ENCODE results near the gene ICAM4. TPM values are rescaled to one million over a fixed set of nuclear protein-coding genes. Genes with fewer than 3 reads are reported as not detected.

ICAM4 gene
- total RNA-seq, 4 donors from 2014 or later: 0.47 TPM; not detected in 3

DNA sequence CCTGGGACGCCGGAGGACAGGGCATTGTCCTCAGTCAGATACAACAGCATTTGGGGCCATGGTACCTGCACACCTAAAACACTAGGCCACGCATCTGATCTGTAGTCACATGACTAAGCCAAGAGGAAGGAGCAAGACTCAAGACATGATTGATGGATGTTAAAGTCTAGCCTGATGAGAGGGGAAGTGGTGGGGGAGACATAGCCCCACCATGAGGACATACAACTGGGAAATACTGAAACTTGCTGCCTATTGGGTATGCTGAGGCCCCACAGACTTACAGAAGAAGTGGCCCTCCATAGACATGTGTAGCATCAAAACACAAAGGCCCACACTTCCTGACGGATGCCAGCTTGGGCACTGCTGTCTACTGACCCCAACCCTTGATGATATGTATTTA is 1.4 kb upstream of the ICAM4 start:
- peaks cover 0 to 37% (median 23%) of the 10 kb centered on the region in 3 donors for H3K4me1 ChIP-seq
- peaks cover 0 to 26% of the 10 kb centered on the region in 2 donors for H3K36me3 ChIP-seq
- ATAC-seq: no peak
- no peak overlapping the region for H3K27ac ChIP-seq
- 85 to 96% methylated on average over 2 to 4 of the region's 4 CpGs for WGBS, 2 donors (ENCODE audit: low coverage in 1 of 2)
- no peaks in the 10 kb centered on the region for H3K9me3 ChIP-seq
- peaks cover 70% of the 10 kb centered on the region for H3K27me3 ChIP-seq
- H3K4me3 ChIP-seq: no peak overlapping the region
- TF ChIP-seq POLR2A (IDR thresholded peaks at IDR 0.05): no peak
- TF ChIP-seq EP300 (IDR thresholded peaks at IDR 0.05): no peak
- no peak for TF ChIP-seq CTCF (IDR thresholded peaks at IDR 0.05)
- TF ChIP-seq POLR2AphosphoS5 (IDR thresholded peaks at IDR 0.05): no peak

- H3K4me3 ChIP-seq: peak overlapping the region in 1 of 2 donors; percentile 46
- TF ChIP-seq CTCF (IDR thresholded peaks at IDR 0.05) (no peak), POLR2A (IDR thresholded peaks at IDR 0.05) (no peak), EP300 (IDR thresholded peaks at IDR 0.05) (no peak), POLR2AphosphoS5 (IDR thresholded peaks at IDR 0.05) (no peak)
- 0 to 4% methylated on average over 12 to 21 of the region's 23 CpGs for WGBS, 2 donors (ENCODE audit: low coverage in 1 of 2)
- peaks cover 0 to 71% (median 42%) of the 10 kb centered on the region in 3 donors for H3K4me1 ChIP-seq
- peaks cover 0 to 19% of the 10 kb centered on the region in 2 donors for H3K36me3 ChIP-seq
- ATAC-seq: no peak
- H3K9me3 ChIP-seq: no peaks in the 10 kb centered on the region
- H3K27me3 ChIP-seq: peaks cover 94% of the 10 kb centered on the region
- no peak overlapping the region for H3K27ac ChIP-seq
Measured at GRCh38 chr19:10288662-10289166, 2.0 kb downstream of the ICAM4 start.

DNA sequence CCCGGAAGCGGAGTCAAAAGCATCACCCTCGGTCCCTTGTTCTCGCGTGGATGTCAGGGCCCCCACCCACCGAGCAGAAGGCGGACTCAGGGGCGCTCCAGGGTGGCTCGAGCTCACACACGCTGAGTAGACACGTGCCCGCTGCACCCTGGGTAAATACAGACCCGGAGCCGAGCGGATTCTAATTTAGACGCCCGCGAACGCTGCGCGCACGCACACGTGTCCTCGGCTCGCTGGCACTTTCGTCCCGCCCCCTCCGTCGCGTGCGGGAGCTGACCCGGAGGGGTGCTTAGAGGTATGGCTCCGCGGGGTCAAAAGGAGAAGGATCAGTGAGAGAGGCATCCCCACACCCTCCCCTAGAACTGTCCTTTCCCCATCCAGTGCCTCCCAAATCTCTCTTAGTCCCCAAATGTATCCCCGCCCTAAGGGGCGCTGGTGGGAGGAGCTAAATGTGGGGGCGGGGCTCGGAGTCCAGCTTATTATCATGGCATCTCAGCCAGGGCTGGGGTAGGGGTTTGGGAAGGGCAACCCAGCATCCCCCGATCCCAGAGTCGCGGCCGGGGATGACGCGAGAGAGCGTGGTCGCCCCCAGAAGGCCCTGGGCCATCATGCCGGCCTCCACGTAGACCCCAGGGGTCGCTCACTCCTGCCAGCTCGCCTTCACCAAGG is 2.5 kb downstream of the ICAM4 start:
- H3K27me3 ChIP-seq: peaks cover 94% of the 10 kb centered on the region
- no peak for ATAC-seq
- TF ChIP-seq CTCF (IDR thresholded peaks at IDR 0.05) (no peak), POLR2AphosphoS5 (IDR thresholded peaks at IDR 0.05) (no peak), POLR2A (IDR thresholded peaks at IDR 0.05) (no peak), EP300 (IDR thresholded peaks at IDR 0.05) (no peak)
- no peaks in the 10 kb centered on the region for H3K9me3 ChIP-seq
- H3K4me3 ChIP-seq: peak overlapping the region in 1 of 2 donors; percentile 46
- no peak overlapping the region for H3K27ac ChIP-seq
- peaks cover 0 to 76% (median 42%) of the 10 kb centered on the region in 3 donors for H3K4me1 ChIP-seq
- peaks cover 0 to 13% of the 10 kb centered on the region in 2 donors for H3K36me3 ChIP-seq
- WGBS, 2 donors (ENCODE audit: low coverage in 1 of 2): 3% methylated on average over 29 of the region's 50 CpGs; no CpG with 5 or more reads in 1 of the 2 donors

- Histone ChIP-seq H3K4me1 (peaks cover 0 to 82% (median 42%) of the 10 kb centered on the region in 3 donors), H3K4me3 (peak within 1 kb of the TSS in 1 of 2 donors; percentile 46), H3K36me3 (peaks cover 0 to 7% of the 10 kb centered on the region in 2 donors), H3K27ac (no peak within 1 kb of the TSS), H3K9me3 (no peaks in the 10 kb centered on the region), H3K27me3 (peaks cover 94% of the 10 kb centered on the region)
- WGBS, 2 donors (ENCODE audit: low coverage in 1 of 2): 4% methylated on average over 9 of the region's 45 CpGs; no CpG with 5 or more reads in 1 of the 2 donors
- TF ChIP-seq CTCF (IDR thresholded peaks at IDR 0.05): no peak
- no peak for ATAC-seq
Measured at GRCh38 chr19:10289836-10290356, 3.1 kb downstream of the ICAM4 start, which contains the start of gene ICAM5. ICAM5 (plus strand) TSS chr19:10289952; CDS start chr19:10290044, 92 bp downstream.
